HG03159 (cell line): ENCODE measurements around the gene LTF.
"Not testable (repeated sequence)": the region's sequence is repeated elsewhere in the genome, so short reads cannot be mapped to it uniquely, and the experiment has no call there.

Source experiments
- ATAC-seq: cut with Tn5 transposase; IDR thresholded peaks from one replicate; pipeline ENCODE4 v1.9.1; 2021; ENCODE audit warnings: mild to moderate bottlenecking, moderate library complexity; ENCODE audit not compliant: unreplicated experiment

LTF gene

DNA sequence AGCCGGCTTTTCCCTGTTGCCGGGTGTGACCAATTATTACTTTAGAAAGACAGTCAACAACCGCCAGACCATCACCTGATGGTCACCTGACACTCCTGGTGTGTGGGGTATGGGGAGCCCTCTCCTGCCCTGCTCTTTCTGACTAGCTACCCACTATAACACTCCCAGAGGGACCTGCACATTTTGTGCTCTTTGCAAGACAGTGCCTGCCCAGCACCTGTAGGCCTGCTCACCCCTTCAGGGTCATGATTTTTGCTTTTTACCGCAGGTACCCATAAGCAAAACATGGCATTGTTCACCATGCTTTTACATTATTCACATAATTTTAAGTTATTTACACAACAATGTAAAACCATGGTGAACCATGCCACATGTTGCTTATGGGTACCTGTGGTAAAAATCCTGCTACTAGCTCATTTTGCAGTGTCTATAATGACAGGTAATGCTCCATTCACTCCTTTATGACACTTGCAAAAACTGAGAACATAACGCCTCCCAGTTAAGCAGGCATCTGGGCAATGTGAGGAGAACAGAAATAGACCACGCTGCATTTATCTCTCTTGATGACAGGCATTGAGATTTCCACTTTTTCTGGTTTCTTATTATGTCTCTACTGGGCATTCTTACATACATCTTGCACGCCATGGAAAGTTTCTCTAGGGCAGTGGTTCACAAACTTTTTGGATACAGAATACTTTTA, 47.7 kb downstream of the LTF start:
- ATAC-seq = no peak

DNA sequence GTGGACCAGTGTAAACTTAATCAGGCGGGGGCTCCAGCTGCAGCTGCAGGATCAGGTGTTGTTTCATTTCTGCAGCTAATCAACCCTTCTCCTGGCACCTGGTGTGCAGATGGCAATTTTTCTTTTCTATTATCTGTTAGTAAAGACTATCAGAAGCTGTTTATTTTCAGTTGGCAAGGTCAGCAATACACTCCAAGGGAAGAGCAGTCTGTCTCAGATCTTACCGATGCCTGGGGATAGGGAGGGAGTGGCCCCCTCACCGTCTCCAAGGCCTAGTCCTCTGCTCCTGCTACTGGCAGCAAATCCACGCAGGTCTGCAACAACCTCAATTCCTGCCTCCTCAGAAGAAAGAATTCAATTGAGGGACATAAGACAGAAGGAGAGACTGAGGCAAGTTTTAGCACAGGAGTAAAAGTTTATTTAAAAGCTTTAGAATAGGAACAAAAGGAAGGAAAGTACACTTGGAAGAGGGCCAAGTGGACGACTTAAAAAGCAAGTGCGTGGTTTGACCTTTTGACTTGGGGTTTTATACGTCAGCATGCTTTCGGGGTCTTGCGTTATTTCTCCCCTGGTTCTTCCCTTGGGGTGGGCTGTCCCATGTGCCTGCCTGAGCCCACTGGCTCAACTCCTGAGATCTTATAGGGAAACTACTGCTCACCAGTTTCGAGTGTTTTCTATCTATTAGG, 48.4 kb downstream of the LTF start:
- ATAC-seq = no peak

DNA sequence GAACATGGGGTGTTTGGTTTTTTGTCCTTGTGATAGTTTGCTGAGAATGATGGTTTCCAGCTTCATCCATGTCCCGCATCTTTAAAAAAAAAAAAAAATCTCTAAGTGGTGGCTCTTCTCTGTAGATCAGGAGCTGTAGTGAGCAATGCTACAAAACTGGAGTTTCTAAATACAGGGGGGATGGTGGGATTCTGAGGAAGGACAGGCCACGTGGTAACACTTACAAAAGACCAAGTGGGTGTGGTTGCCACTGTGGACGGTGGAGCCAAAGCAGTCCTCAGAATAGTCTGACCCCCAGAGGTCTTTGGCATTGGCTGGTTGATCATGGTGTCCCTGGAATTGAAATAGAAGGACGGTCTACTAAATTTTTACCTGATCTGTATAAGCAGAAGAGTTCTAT, 50.0 kb downstream of the LTF start:
- ATAC-seq = no peak

DNA sequence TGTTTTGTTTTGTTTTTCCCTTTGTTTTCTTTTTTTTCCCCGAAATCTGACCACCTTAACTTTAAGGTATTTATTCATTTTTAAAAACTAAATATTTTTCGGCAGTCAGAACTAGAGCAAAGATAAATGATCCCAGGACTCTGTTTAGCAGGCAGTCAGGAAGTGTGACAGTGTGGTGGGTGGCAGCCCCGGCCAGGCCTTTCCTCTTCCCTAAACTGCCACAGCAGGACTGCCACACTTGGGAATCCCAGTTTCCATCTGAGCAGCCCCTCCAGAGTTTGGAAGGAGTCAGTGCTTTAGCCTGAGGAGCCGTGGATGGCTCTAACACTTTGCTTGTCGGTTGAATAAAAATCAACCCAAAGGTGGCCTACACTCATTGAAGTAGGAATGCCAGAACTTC, 50.8 kb downstream of the LTF start:
- ATAC-seq = no peak

DNA sequence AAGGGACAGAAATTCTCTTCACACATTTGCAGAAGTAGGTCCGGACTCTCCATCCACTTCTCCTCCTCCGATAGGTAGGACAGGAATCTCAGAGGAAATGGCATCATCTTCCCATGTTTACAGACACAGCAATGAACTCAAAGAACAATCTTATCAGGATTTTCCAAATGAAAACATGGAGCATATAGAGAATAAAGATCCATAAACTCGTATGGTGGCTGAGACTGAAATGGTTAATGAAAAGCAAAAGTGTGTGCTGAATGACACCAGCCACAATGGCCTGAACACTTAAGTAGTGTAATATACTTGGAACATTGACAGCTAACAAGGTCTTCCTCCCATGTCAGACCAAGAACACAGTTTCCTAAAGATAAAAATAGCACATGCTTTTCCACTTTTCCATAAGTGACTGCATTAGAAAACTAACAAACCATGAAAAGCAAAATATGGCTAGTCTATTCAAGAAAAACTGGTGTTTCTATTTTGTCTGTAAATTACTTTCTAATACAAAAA, 51.9 kb downstream of the LTF start:
- no peak for ATAC-seq

DNA sequence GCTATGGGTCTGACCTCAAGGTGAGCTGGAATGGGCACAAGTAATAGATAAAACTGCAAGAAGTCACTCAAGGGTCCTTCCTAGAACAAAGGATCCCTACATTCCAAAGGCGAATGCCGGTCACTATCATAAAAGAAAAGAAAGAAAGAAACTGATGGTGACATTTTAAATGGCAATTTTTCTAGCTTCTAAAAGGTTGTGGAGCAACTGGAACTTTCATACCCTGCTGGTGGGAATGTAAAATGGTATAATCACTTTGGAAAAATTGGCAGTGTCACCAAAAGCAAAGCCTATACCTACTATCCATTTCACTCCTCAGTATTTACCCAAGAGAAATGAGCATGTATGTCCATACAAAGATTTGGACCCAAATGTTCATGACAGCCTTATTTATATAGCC, 53.4 kb downstream of the LTF start:
- no peak for ATAC-seq

DNA sequence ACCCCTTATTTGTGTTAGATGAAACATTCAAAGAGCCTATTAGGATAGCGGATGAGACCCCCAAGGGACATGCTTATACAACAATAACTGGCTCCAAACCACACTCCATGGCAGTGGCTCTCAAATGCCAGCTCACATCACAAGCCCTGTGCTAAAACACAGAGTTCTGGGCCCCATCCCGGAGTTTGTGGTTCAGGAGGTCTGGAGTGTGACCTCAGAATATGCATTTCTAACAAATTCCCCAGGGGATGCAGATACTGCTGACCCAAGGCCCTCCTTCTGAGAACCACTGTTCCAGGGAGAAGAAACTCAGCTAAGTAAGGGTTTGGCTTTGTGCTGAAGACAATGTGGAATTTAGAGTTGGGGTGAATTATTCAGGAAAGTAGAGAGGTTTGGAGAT, 54.0 kb downstream of the LTF start:
- no peak for ATAC-seq

DNA sequence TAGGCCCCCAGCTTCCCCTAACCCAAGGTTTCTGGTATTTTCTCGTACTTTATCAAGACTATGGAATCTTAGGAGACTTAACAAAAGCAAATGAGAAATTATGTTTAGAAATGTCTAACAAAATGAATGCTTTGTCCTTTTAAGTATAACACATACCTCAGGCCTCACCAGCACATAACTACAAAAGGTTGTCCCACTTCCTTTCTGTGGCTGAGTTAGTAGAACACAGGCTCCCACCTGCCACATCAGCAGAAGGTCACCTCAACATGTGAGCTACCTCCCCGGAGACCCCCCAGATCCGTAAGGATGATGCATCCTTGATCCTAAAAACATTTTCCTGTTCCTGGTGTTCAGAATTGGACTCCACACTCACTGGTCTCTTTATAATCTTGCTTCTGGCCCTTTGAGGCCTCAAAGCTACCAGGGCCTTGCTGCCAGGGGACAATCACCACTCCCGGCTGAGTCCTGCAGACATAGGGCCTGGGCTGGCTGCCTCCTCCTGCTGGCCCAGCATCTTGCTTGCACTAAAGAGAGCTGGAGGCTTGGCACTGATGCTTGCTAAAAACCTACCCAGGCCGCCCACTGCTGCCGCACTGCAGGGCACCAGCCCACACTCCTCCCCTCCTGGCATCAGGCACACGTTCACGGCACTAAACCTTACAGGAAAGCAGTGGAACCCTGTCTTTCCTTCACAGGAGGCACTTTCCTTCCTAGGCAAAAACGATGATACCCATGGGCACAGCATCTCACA, 54.8 kb downstream of the LTF start:
- ATAC-seq = no peak

DNA sequence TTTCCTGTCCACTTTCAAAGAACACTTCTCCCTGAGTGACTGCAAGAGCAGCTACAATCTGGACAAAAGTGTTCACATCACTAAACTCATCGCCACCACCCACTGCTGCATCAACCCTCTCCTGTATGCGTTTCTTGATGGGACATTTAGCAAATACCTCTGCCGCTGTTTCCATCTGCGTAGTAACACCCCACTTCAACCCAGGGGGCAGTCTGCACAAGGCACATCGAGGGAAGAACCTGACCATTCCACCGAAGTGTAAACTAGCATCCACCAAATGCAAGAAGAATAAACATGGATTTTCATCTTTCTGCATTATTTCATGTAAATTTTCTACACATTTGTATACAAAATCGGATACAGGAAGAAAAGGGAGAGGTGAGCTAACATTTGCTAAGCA, 55.9 kb downstream of the LTF start:
- ATAC-seq = no peak

DNA sequence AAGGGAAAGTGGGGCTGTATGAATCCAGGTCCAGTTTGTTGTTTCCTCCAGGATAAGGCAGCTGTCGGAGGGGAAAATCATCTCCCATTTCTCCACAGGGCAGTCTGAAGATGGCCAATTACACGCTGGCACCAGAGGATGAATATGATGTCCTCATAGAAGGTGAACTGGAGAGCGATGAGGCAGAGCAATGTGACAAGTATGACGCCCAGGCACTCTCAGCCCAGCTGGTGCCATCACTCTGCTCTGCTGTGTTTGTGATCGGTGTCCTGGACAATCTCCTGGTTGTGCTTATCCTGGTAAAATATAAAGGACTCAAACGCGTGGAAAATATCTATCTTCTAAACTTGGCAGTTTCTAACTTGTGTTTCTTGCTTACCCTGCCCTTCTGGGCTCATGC, 56.7 kb downstream of the LTF start:
- ATAC-seq = no peak

DNA sequence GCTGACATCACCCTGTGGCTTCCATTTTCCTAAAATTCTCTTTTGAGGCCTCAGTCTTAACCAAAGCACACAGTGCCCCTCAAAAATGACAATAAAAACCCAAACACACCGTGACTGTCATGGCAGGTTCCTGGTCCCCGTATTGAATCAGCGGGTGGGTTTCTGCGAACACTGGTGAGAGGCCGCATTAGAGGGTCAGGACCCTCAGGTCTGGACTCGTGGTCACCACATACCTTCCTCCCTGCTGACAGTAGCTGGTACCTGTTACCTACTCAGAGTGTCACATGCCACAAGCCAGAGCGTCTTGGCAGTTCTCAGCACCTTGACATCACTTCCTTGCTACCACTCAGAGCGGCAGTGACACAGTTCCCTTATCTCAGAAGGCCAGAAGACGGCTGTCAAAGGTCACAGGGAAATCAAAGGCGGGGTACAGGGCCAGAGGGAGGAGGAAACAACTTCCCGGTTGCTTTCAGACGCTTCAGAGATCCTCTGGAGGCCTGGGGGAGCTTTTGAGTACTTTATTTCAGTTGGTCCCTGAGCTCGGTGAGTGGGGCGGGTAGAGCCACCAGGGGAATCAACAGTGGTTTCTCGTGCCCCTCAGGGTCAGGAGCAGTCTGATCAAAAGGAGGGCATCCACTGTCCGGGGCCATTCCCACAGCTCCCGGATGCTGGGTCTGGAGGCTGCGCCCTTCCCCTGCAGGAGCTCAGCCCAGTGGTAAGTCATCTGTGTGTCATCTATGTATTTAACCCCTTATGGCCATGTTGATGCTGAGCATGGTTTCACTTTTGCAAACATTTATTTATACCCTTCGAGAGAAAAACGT, 57.7 kb downstream of the LTF start, which contains the start of the genes CCR5AS and CCRL2:
Gene CCR5AS (minus strand): TSS at position 279 of the 824 bp plus-strand sequence.
Gene CCRL2 (plus strand): TSS at position 472 of the 824 bp plus-strand sequence. CDS start 821 bp downstream, outside the sequence.
- no peak for ATAC-seq

DNA sequence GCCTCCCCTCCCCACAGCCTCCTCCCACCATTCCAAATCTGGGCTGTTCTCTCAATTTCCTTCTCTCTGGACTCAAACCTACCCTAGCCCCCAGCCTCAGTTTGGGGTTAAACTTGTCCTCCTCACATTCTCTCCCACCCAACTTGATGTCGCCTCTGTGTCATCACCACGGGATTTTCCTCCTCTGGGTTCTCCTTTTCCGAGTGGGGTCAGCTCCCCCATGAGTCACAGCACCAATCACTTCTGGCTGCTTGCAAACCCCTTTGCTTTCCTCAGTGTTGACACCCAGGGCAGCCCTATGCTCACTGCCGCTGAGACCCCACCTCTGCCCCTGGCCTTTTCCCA, 58.3 kb downstream of the LTF start:
- ATAC-seq = no peak

DNA sequence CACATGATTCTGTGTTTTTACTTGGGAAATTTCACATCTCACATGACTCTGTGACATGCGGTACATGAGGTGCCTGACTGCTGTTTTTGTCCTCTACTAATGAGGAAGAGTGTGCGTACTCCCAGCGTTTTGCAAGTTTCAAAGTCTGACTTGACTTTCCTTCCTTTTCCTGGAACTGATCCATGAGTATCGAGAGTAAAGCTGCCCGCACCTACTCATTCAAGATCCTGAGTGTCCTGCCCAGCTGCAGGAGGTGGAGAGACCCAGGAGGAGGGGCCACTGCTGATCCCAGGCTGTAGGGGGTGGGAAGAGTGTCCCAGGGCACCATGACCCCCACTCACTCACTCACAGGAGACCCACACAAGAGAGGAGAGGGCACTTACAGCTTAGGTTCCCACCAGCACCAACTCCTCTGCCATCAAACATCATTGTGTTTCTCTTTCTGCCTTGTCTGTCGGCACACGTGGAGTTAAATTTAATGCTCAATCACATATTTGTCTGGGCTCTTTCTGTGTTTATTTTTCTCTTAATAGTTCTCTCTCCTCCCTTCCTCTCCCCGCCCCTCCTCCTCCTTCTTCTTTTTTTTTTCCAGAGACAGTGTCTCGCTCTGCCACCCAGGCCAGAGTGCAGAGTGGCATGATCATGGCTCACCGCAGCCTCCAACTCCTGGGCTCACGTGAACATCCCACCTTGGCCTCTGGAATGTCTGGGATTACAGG, 59.2 kb downstream of the LTF start:
- ATAC-seq = no peak

DNA sequence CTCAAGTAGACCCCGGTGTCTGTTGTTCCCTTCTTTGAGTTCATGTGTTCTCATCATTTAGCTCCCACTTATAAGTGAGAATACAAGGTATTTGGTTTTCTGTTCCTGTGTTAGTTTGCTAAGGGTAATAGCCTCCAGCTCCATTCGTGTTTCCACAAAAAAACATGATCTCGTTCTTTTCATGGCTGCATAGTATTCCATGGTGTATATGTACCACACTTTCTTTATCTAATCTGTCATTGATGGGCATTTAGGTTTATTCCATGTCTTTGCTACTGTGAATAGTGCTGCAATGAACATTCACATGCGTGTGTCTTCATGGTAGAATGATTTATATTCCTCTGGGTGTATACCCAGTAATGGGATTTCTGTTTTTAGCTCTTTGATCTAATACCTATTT, 61.8 kb downstream of the LTF start:
- not testable (repeated sequence) for ATAC-seq

DNA sequence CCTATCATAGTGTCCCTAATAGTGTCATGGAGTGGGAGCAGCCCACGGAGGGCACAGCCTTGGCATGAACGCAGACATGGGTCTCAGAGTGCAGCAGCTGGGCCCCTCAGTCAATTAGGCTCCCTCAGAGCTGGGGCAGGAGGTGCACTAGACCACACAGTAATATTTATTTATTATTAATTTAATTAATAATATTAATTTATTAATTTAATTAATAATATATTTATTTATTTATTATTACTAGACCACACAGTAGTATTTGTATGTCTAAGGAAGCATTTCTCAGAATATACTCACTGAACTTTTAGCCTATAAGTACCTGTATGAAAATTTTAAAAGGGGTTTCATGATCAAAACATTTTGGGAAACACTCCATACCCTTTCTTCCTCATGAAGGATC, 63.1 kb downstream of the LTF start:
- ATAC-seq = no peak

DNA sequence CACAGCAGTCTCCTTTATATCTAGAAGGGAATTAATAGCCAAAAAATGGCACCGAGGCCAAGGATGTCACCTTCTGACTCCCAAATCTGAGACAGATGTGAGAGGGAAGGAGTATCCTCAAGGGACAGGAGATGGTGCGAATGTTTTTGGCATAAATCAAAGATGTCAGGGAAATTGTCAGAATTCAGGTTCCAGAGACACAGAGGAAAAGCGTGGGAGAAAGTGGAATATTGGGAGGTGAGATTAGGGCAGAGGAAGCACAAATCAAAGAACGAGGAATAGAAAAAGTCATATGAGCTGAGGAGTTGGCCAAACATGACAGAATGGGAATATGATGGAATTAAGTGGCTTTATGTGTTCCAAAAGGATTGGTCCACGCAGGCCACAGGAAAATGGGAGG, 63.9 kb downstream of the LTF start:
- no peak for ATAC-seq

DNA sequence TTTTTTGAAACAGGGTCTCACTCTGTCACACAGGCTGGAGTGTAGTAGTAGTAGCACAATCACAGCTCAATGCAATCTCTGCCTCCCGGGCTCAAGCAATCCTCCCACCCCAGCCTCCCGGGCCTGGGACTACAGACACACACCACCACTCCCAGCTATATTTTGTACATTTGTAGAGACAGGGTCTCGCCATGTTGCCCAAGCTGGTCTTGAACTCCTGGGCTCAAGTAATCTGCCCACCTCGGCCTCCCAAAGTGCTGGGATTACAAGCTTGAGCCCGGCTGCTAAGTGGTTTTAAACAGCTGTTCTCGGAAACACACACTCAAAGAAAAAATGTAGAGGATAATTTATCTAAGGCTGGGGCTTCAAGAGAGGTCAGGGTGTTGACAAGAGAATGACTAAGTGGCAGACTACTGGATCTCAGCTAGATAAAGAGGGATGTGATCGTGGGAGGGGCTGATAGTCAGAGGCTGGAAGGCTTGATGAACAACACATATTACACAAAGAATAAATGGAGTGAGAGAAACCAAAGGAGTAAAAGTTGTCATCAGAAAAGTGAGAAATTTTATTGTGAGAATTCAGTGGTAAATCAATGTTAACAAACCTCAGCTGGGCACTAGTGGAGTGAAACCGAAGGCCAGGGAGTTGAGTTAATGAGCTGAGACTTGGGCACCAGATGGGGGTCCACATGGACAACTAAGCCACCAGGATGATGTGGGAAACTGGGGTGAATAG, 64.5 kb downstream of the LTF start:
- no peak for ATAC-seq

DNA sequence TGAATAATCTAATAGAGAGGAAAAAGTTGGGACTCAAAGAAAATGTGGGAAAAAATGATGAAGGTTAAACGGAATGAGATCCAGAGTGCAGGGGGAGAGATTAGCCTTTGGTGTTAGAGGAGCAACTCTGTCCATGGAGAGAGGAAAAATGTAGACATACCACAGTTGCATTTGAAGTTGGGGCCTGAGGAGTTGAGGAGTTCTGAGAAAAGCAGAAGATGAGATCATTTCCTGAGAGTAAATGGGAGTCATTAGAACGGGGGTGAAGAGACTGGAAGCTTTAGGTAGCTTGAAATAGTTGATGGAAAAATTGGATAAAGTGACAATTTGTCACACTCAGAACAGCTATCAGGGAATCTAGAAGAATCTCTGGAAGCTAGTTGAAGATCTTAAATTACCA, 65.1 kb downstream of the LTF start:
- no peak for ATAC-seq

DNA sequence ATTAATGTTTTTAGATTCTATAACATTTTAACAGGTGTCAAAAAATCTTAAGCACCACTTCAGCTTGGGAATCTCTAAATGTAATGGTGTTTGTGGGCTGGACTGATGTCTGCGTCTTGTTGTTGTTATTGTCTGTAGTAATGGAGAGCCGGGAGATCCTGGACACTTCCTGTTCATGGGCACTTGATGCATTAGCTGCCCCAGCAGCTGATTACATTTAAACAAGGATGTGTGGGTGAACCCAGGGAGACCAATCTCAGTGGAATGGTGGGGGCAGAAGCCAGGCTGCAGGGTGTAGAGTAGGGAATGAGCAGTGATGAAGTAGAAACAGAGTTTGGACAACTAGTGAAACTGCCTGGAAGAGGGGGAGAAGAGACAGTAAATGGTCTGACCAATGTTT, 65.6 kb downstream of the LTF start:
- ATAC-seq = no peak
